ENCODE data around the gene HAO2. TPM values are rescaled to one million over a fixed set of nuclear protein-coding genes. Genes with fewer than 3 reads are reported as not detected.

Gene HAO2
- total RNA-seq, 1 donor: not detected

- TF ChIP-seq CTCF (IDR thresholded peaks at IDR 0.05; ENCODE audit: insufficient read depth, low read depth, low read length): no peak
- no peak for DNase-seq (ENCODE audit: low read depth)
- no peak overlapping the region for H3K4me3 ChIP-seq (ENCODE audit: low read depth, low read length)
These were observed 29.4 kb downstream of the HAO2 start for GRCh38 chr1:119397986-119398385.

GRCh38 chr1:119404736-119405135 is 36.2 kb downstream of the HAO2 start:
- no peak for TF ChIP-seq CTCF (IDR thresholded peaks at IDR 0.05; ENCODE audit: insufficient read depth, low read depth, low read length)
- no peak for DNase-seq (ENCODE audit: low read depth)
- no peak overlapping the region for H3K4me3 ChIP-seq (ENCODE audit: low read depth, low read length)

GRCh38 chr1:119409731-119410130 is 41.1 kb downstream of the HAO2 start:
- peak; percentile 23 for DNase-seq (ENCODE audit: low read depth)
- TF ChIP-seq CTCF (IDR thresholded peaks at IDR 0.05; ENCODE audit: insufficient read depth, low read depth, low read length): no peak
- H3K4me3 ChIP-seq (ENCODE audit: low read depth, low read length): no peak overlapping the region

- no peak overlapping the region for H3K4me3 ChIP-seq (ENCODE audit: low read depth, low read length)
- DNase-seq (ENCODE audit: low read depth): no peak
- no peak for TF ChIP-seq CTCF (IDR thresholded peaks at IDR 0.05; ENCODE audit: insufficient read depth, low read depth, low read length)
These were observed 42.4 kb downstream of the HAO2 start for GRCh38 chr1:119410961-119411360.

- TF ChIP-seq CTCF (IDR thresholded peaks at IDR 0.05; ENCODE audit: insufficient read depth, low read depth, low read length): no peak
- no peak within 1 kb of the TSS for H3K4me3 ChIP-seq (ENCODE audit: low read depth, low read length)
- DNase-seq (ENCODE audit: low read depth): no peak
These were observed 46.4 kb downstream of the HAO2 start, which contains the start of gene HSD3B2 for GRCh38 chr1:119414950-119415349. HSD3B2 (plus strand) TSS chr1:119415150; CDS start chr1:119415420, 270 bp downstream.

GRCh38 chr1:119416006-119416640 is 47.5 kb downstream of the HAO2 start:
- no peak overlapping the region for H3K4me3 ChIP-seq (ENCODE audit: low read depth, low read length)
- DNase-seq (ENCODE audit: low read depth): no peak
- TF ChIP-seq CTCF (IDR thresholded peaks at IDR 0.05; ENCODE audit: insufficient read depth, low read depth, low read length): no peak

GRCh38 chr1:119419109-119419508 is 50.5 kb downstream of the HAO2 start:
- TF ChIP-seq CTCF (IDR thresholded peaks at IDR 0.05; ENCODE audit: insufficient read depth, low read depth, low read length): no peak
- DNase-seq (ENCODE audit: low read depth): no peak
- H3K4me3 ChIP-seq (ENCODE audit: low read depth, low read length): no peak overlapping the region
